Fibroblast of lung (primary cell): Measurements from ENCODE around the gene GNB5.

Experiments used
- EZH2 ChIP-seq: IDR thresholded peaks from 2 replicates; pipeline ENCODE4 v1.5.1; 2012; ENCODE audit warnings: low read length, control low read depth, mild to moderate bottlenecking; ENCODE audit errors: missing control alignments
- TF ChIP-seq, protein P1 (sequence below), 2 donors: IDR thresholded peaks in 1 of 2; conservative IDR thresholded peaks in 1 of 2; 1 replicate in 1 of 2; 2 replicates in 1 of 2; pipeline ENCODE4 v1.5.1; 2011 to 2012; ENCODE audit warnings: low read length in 2 of 2, control low read depth in 1 of 2, inconsistent platforms in 1 of 2, low read depth in 1 of 2, mild to moderate bottlenecking in 1 of 2

DNA sequence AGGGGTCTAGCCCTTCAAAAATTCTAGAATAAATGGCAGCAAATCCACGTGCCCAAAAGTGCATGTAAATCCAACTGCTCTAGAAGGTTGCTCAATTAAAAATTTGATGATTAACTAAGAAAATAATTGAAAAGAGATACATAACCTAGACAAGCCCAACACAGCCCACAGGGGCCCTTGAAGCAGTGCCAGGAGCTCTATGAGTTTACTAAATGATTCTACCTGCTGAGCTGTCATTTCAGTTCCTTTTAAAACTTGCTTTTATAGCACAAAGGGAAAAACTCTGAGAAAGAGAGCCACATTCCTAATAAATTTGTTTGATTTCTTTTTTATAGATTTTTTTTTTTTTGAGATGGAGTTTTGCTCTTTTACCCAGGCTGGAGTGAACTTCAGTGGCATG lies 38.9 kb upstream of the GNB5 start:
- TF ChIP-seq, protein P1, sequence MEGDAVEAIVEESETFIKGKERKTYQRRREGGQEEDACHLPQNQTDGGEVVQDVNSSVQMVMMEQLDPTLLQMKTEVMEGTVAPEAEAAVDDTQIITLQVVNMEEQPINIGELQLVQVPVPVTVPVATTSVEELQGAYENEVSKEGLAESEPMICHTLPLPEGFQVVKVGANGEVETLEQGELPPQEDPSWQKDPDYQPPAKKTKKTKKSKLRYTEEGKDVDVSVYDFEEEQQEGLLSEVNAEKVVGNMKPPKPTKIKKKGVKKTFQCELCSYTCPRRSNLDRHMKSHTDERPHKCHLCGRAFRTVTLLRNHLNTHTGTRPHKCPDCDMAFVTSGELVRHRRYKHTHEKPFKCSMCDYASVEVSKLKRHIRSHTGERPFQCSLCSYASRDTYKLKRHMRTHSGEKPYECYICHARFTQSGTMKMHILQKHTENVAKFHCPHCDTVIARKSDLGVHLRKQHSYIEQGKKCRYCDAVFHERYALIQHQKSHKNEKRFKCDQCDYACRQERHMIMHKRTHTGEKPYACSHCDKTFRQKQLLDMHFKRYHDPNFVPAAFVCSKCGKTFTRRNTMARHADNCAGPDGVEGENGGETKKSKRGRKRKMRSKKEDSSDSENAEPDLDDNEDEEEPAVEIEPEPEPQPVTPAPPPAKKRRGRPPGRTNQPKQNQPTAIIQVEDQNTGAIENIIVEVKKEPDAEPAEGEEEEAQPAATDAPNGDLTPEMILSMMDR (conservative IDR thresholded peaks at IDR 0.05 in 1 of 2, IDR thresholded peaks at IDR 0.05 in 1 of 2; ENCODE audit: low read depth in 1 of 2, low read length in 2 of 2), result no peak
- TF ChIP-seq EZH2, result no peak
